ENCODE results near the gene FARS2. TPM values are rescaled to one million over a fixed set of nuclear protein-coding genes. Genes with fewer than 3 reads are reported as not detected.

The FARS2 gene
- total and polyA plus RNA-seq, 9 of the 15 experiments (the other 6 are each of a cell fraction or from before 2014, with no cell fraction given): 16.5 to 62.2 (median 27.0) TPM

DNA sequence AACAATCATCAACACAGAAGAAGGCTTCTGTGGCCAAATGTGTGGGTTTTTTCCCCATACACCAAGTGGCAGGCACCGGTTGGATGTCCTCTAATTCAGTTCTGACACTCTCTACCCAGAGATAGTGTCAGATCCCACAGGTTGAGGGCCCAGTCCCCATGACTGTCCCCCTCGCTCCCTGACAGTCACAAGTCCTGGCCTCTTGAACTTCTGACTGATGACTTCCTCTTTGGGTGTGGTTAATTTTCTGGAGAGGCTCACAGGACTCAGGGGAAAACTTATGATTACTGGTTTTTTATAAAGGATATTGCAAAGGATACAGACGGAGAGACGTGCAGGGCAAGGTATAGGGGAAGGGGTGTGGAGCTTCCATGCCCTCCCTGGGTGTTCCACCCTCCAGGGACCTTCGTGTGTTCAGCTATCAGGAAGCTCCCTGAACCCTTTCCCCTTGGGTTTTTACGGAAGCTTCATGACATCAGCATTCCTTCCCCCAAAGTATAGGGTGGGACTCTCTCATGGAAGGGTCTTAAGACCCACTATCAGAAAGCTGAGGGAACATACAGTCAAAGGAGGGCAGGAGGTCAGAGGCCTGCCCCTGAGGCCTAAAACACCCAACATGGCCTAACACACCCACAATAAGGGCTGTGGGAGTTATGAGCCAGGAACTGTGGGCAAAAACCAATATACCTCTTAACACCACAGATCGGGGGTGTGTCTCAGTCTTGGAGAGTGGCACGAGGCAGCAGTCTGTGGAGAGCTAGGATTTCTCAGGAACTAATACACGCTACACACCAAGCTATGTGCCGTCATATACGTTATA lies 33.3 kb downstream of the FARS2 start (continued):
- TF ChIP-seq GTF2E2 (tag; IDR thresholded peaks at IDR 0.05) (no peak), CTBP1 (IDR thresholded peaks at IDR 0.05; ENCODE audit: borderline replicate concordance) (peak; percentile 55), CBFA2T3 (IDR thresholded peaks at IDR 0.05) (no peak)
- TF ChIP-seq, protein P1, sequence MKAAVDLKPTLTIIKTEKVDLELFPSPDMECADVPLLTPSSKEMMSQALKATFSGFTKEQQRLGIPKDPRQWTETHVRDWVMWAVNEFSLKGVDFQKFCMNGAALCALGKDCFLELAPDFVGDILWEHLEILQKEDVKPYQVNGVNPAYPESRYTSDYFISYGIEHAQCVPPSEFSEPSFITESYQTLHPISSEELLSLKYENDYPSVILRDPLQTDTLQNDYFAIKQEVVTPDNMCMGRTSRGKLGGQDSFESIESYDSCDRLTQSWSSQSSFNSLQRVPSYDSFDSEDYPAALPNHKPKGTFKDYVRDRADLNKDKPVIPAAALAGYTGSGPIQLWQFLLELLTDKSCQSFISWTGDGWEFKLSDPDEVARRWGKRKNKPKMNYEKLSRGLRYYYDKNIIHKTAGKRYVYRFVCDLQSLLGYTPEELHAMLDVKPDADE (conservative IDR thresholded peaks at IDR 0.05; ENCODE audit: control insufficient read depth, low read depth, low read length): 0 out of 2 replicates have a peak, but pooled peaks have one; percentile 35

DNA sequence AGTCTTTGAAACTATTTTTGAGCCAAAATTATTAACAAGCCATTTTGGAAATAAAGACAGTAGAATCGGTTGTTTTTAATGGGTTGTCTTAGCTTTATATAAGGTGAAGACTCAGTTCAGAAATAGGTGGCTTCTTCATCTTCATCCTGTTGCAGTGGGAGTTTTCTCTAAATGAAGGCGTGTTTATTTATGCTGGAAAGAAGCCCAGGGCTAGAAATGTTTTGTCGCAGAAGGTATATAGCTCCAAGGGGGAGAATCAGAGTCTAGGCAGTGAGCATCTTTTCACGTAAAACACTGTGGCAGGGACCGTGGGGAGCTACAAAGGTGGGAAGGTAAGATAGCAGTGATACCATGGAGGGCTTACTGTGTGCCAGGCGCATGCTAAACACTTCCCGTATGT lies 34.3 kb downstream of the FARS2 start:
- no peak for FAIRE-seq
- peaks cover 10 to 25% of the 10 kb centered on the region in 2 experiments for H3K4me1 ChIP-seq (replicated peaks in 1 of 2; ENCODE audit: control insufficient read depth in 2 of 2, insufficient read depth in 2 of 2, low read length in 2 of 2)
- no peaks in the 10 kb centered on the region for H3K9me3 ChIP-seq (replicated peaks; ENCODE audit: control insufficient read depth, insufficient read depth, low read depth, low read length)
- CTCF ChIA-PET (ENCODE audit: low intra/inter-chr PET ratio): interaction anchor here (0.6 kb wide), 1 partner anchor 18 kb away, joined by 4 read pairs; no protein-coding TSS in a partner anchor
- in situ Hi-C loops (cut with MboI): no loop called here
- H3K4me2 ChIP-seq (ENCODE audit: insufficient read depth, low read length): no peak overlapping the region
- no peak overlapping the region for H2AFZ ChIP-seq (ENCODE audit: low read depth, low read length)
- WGBS (ENCODE audit: insufficient coverage, low coverage, missing lambda C conversion rate): 76% methylated on average over 7 of the region's 7 CpGs
- POLR2A ChIA-PET: interaction anchor here (0.7 to 1.5 kb wide), 2 partner anchors 25 to 55 kb away, joined by 4 to 7 read pairs; no protein-coding TSS in a partner anchor
- H3K27ac ChIP-seq (ENCODE audit: extremely low read depth, low read depth, low read length): no peak overlapping the region
- no peaks in the 10 kb centered on the region for H4K20me1 ChIP-seq (replicated peaks; ENCODE audit: control insufficient read depth, insufficient read depth, low read length)
- no peaks in the 10 kb centered on the region for H3K27me3 ChIP-seq (ENCODE audit: control insufficient read depth in 2 of 2, insufficient read depth in 2 of 2, low read length in 2 of 2)
- BruUV-seq (replicated peaks): no TSS peak
- no peak overlapping the region for H3K9ac ChIP-seq (ENCODE audit: insufficient read depth in 1 of 2, low read depth in 2 of 2, low read length in 2 of 2)
- no peak for DNase-seq (ENCODE audit: extremely low read depth in 1 of 4, low spot score in 3 of 4)
- TF ChIP-seq BCL6 (CRISPR knock-in tag; IDR thresholded peaks at IDR 0.05) (no peak), NRF1 (conservative IDR thresholded peaks at IDR 0.05 in 1 of 2, IDR thresholded peaks at IDR 0.05 in 1 of 2) (no peak), BRCA1 (IDR thresholded peaks at IDR 0.05) (no peak), BRCA1 (CRISPR knock-in tag; IDR thresholded peaks at IDR 0.05) (no peak), RBM17 (IDR thresholded peaks at IDR 0.05; ENCODE audit: borderline replicate concordance, low read depth, low read length) (no peak), POU5F1 (IDR thresholded peaks at IDR 0.05; ENCODE audit: borderline replicate concordance, low read depth, low read length, partially characterized antibody) (no peak), PHF20 (IDR thresholded peaks at IDR 0.05; ENCODE audit: partially characterized antibody) (no peak)
- peaks cover 33% of the 10 kb centered on the region for H3K79me2 ChIP-seq (ENCODE audit: control insufficient read depth, insufficient read depth, low read length)
- H3K4me3 ChIP-seq: no peak overlapping the region
- no peak for ATAC-seq
- peaks cover 3% of the 10 kb centered on the region for H3K9me1 ChIP-seq (ENCODE audit: control insufficient read depth, insufficient read depth, low read length)
- H3K36me3 ChIP-seq (ENCODE audit: control insufficient read depth, insufficient read depth, low read length): no peaks in the 10 kb centered on the region
- intact Hi-C loops (cut with micrococcal nuclease): no loop called here
